ENCODE results near the gene PLEKHM1.

PLEKHM1 gene

DNA sequence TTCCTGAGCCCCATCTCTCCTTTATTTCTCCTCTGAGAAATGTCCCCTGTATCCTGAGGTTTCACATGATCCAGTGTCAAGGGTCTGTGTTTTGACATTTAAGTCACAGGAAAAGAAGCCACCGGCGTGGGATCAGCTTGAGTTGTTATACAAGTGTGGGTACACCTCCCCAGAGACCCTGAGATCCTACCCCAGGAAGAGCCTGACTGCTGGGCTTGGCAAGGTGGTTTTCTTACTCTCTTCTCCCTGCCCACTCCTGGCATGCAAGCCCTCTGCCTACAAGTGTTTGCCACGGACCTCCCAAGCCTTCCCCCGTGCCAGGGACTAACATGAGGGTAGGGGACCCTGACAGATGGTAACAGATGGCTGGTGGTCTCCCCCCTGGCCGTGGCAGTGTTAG, 55.0 kb downstream of the PLEKHM1 start:
- H3K4me1 ChIP-seq (ENCODE audit: control insufficient read depth in 5 of 5, insufficient read depth in 5 of 5, low read length in 5 of 5) = peaks cover 0 to 29% (median 26%) of the 10 kb centered on the region in 5 donors
- H3K4me3 ChIP-seq (ENCODE audit: low read depth in 1 of 5, low read length in 5 of 5) = no peak overlapping the region
- H3K27ac ChIP-seq (ENCODE audit: low read depth, low read length) = no peak overlapping the region
- H3K36me3 ChIP-seq (ENCODE audit: control insufficient read depth in 5 of 5, insufficient read depth in 5 of 5, low read length in 5 of 5) = peaks cover 0 to 52% (median 41%) of the 10 kb centered on the region in 5 donors
- no peaks in the 10 kb centered on the region for H3K9me3 ChIP-seq (ENCODE audit: control insufficient read depth in 5 of 5, low read length in 5 of 5)
- H3K27me3 ChIP-seq (ENCODE audit: control insufficient read depth in 5 of 5, insufficient read depth in 4 of 5, low read length in 5 of 5) = peaks cover 0 to 6% (median 0%) of the 10 kb centered on the region in 5 donors
- H3K9ac ChIP-seq (ENCODE audit: low read length in 5 of 5) = no peak overlapping the region

DNA sequence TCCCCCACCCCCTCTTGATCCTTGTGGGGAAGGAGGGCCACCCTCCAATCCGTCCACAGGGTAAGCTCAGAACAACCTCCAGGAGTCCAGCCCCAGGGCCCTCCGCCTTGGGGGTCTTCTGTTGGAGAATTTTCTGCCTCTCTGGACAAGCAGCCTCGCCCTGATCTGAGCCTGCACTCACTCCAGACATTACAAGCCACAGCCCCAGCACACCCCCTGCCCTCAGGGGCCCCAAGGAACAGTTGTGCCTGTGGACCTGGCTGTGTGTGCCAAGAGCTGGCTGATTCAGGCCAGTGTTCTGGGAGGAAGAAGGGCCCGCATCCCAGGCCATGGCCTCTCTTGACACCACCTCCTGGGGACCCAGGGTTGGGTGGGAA, 57.4 kb downstream of the PLEKHM1 start:
- H3K27me3 ChIP-seq (ENCODE audit: control insufficient read depth in 5 of 5, insufficient read depth in 4 of 5, low read length in 5 of 5) = peaks cover 0 to 16% (median 0%) of the 10 kb centered on the region in 5 donors
- H3K27ac ChIP-seq (ENCODE audit: low read depth, low read length) = no peak overlapping the region
- peak overlapping the region in 2 of 5 donors; percentile 70 to 80 for H3K4me3 ChIP-seq (ENCODE audit: low read depth in 1 of 5, low read length in 5 of 5)
- no peak overlapping the region for H3K9ac ChIP-seq (ENCODE audit: low read length in 5 of 5)
- H3K36me3 ChIP-seq (ENCODE audit: control insufficient read depth in 5 of 5, insufficient read depth in 5 of 5, low read length in 5 of 5) = peaks cover 0 to 32% (median 28%) of the 10 kb centered on the region in 5 donors
- H3K4me1 ChIP-seq (ENCODE audit: control insufficient read depth in 5 of 5, insufficient read depth in 5 of 5, low read length in 5 of 5) = peaks cover 0 to 44% (median 40%) of the 10 kb centered on the region in 5 donors
- H3K9me3 ChIP-seq (ENCODE audit: control insufficient read depth in 5 of 5, low read length in 5 of 5) = no peaks in the 10 kb centered on the region

DNA sequence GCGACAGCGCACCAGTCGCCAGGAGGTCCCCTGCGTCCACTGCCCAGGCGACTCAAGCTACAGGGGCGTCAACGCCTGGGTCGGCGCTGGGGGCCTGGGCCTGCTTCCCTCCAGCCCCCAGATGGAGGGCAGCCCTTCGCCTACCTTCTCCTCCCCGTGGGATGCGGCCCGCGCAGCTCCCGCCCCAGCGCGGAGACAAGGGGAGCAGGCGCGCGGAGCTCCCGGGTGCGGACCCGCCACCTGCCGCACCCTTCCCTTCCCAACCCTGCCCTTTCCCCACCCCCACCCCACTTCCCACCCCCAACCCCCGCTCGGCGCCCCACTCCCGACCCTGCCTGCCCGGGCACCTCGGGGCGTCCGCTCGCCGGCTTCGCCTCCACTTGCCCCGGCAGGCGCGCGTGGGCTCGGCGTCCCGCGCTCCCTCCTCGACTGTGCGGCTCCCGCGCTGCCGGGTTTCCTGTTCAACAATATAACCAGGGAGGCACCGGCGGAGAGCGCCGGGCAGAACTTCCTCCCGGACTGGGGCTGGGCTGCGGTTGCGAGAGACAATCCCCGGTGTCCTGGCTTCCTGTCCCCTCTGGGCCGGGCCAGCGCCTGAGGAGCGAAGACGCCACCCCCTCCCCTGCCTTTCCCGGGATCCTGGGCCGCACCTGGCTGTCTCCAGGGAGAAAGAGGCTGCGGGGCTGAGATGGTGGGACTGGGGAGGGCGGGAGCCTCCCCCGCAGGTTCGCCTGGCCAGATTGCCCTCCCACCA, 57.9 kb downstream of the PLEKHM1 start, which contains the start of gene ARHGAP27:
Gene ARHGAP27 (minus strand): TSS at position 466 of the 754 bp plus-strand sequence. CDS start 2,591 bp downstream, outside the sequence.
- Histone ChIP-seq H3K9me3 (ENCODE audit: control insufficient read depth in 5 of 5, low read length in 5 of 5) (no peaks in the 10 kb centered on the region), H3K4me3 (ENCODE audit: low read depth in 1 of 5, low read length in 5 of 5) (peak within 1 kb of the TSS; percentile 22 to 80 (median 70)), H3K36me3 (ENCODE audit: control insufficient read depth in 5 of 5, insufficient read depth in 5 of 5, low read length in 5 of 5) (peaks cover 0 to 28% (median 24%) of the 10 kb centered on the region in 5 donors), H3K27ac (ENCODE audit: low read depth, low read length) (peak within 1 kb of the TSS; percentile 23), H3K27me3 (ENCODE audit: control insufficient read depth in 5 of 5, insufficient read depth in 4 of 5, low read length in 5 of 5) (peaks cover 0 to 16% (median 0%) of the 10 kb centered on the region in 5 donors), H3K4me1 (ENCODE audit: control insufficient read depth in 5 of 5, insufficient read depth in 5 of 5, low read length in 5 of 5) (peaks cover 0 to 48% (median 42%) of the 10 kb centered on the region in 5 donors), H3K9ac (ENCODE audit: low read length in 5 of 5) (peak within 1 kb of the TSS in 4 of 5 donors; percentile 60 to 71 (median 69))

DNA sequence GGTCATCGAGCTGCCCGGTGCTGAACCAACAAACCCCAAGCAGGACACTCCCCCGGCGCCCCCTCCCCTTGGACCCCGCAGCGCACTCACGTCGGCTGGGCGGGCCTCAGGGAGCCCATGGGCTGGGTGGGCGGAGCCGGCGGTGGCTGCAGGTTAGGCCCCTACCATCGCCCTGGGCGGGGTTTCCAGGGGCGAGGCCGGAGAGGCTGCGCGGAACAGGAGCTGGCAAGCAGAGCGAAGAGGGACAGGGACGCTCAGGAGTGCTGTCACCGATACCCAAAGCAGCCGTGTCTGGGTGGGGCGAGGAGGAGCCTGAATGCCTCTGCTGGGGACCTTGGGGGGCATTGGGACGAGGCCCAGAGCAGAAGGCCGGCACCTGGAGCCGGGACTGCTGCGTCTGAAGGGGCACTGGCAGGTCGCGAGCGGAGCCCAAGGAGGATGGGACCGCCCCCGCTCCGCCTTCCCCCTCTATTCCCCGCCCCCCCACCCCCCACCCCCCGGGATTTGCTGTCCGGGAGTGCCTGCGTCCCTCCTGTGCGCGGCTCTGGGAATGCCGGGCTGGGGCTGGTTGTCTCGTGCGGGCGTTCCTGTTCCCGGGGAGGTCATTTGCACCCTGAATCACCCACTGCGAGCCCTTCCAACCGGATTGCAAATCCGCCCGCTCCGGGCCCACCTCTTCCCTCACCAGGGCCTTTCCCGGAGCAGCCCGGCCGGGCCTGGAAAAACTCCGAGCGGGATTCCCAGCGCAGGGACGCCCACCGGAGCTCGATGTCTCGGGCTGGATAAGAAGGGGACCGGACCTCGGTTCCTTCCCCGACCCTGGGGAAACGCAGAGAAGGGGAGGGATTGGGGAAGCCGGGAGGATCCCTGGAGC, 58.8 kb downstream of the PLEKHM1 start:
- Histone ChIP-seq H3K9ac (ENCODE audit: low read length in 5 of 5) (peak overlapping the region in 4 of 5 donors; percentile 60 to 71 (median 69)), H3K27ac (ENCODE audit: low read depth, low read length) (peak overlapping the region; percentile 23), H3K9me3 (ENCODE audit: control insufficient read depth in 5 of 5, low read length in 5 of 5) (no peaks in the 10 kb centered on the region), H3K4me3 (ENCODE audit: low read depth in 1 of 5, low read length in 5 of 5) (peak overlapping the region; percentile 22 to 80 (median 70)), H3K27me3 (ENCODE audit: control insufficient read depth in 5 of 5, insufficient read depth in 4 of 5, low read length in 5 of 5) (peaks cover 0 to 16% (median 0%) of the 10 kb centered on the region in 5 donors), H3K4me1 (ENCODE audit: control insufficient read depth in 5 of 5, insufficient read depth in 5 of 5, low read length in 5 of 5) (peaks cover 0 to 48% (median 44%) of the 10 kb centered on the region in 5 donors), H3K36me3 (ENCODE audit: control insufficient read depth in 5 of 5, insufficient read depth in 5 of 5, low read length in 5 of 5) (peaks cover 0 to 20% (median 16%) of the 10 kb centered on the region in 5 donors)

DNA sequence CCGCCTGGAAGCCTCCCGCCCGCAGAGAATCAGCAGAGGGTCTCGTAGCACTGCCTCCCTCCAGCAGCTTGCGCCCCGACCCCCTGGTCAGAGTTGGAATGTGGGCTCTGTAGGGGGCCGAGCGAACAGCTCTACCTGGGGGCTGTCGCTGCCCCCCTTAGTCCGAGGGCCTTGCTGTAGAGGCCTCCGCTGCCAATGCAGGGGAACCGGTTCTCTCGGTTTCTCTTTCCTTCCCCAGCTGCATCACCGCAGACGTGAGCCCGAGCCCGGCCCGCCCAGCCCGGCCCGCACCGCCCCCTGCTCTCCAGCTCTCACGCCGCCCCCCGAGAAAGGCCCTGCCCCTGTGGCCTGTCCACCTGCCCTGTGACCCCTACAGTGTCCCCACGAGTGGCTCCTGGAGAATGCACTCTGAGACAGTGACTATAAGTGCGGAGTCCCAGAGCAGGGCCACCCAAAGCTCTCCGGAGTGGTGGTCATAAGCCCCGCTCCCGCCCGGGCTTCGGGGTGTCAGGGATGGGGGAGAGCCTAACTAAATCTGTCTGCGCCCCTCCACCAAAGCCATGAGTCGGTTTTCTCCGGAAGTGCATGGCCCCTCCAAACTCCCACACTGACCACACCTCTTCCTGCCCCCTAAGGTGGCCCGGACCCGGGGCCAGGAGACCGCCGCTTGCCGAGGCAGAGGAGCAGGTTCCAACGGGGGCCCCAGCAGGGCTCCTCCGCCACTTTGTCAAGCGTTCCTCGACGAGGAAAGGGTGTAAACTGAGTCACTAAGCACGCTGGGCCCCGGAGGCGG, 59.6 kb downstream of the PLEKHM1 start:
- Histone ChIP-seq H3K36me3 (ENCODE audit: control insufficient read depth in 5 of 5, insufficient read depth in 5 of 5, low read length in 5 of 5) (peaks cover 0 to 12% (median 7%) of the 10 kb centered on the region in 5 donors), H3K27ac (ENCODE audit: low read depth, low read length) (no peak overlapping the region), H3K27me3 (ENCODE audit: control insufficient read depth in 5 of 5, insufficient read depth in 4 of 5, low read length in 5 of 5) (peaks cover 0 to 16% (median 0%) of the 10 kb centered on the region in 5 donors), H3K9me3 (ENCODE audit: control insufficient read depth in 5 of 5, low read length in 5 of 5) (no peaks in the 10 kb centered on the region), H3K9ac (ENCODE audit: low read length in 5 of 5) (peak overlapping the region in 1 of 5 donors; percentile 30), H3K4me1 (ENCODE audit: control insufficient read depth in 5 of 5, insufficient read depth in 5 of 5, low read length in 5 of 5) (peaks cover 0 to 52% (median 48%) of the 10 kb centered on the region in 5 donors), H3K4me3 (ENCODE audit: low read depth in 1 of 5, low read length in 5 of 5) (peak overlapping the region in 4 of 5 donors; percentile 60 to 80 (median 69))

DNA sequence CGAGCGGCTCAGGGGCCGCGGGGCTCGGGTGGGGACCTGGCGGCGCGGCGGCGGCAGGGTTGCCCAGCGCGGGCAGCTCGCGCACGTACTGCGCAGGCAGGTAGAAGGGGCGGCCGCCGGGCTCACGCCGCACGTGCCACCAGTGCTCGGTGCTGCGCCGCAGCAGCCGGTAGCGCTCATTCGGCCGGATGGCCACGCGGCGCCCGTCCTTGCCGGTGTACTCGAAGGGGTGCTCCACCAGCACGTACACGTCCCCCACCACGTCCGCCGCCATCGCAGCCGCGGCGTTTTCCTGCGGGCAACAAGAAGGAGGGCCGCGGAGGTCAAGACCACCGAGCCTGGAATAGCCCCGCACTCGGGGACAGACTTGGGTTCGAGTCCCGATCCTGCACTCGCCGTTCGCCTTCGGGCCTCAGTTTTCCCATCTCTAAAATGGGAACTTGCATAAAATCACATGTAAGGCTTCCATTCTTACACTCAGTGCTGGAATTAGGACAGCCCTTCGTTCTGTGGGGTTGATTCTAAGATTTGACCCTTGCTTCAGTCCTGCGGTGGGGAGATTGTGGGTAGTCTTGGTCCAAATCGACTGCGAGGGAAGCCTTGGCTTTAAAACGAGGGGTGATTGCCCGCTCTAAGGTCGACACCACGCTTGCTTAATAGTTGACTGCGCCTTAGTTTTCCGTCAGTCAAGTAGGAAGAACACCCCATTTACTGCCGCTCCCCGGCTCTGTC, 60.3 kb downstream of the PLEKHM1 start:
- Histone ChIP-seq H3K4me3 (ENCODE audit: low read depth in 1 of 5, low read length in 5 of 5) (peak overlapping the region in 2 of 5 donors; percentile 70 to 80), H3K9me3 (ENCODE audit: control insufficient read depth in 5 of 5, low read length in 5 of 5) (no peaks in the 10 kb centered on the region), H3K4me1 (ENCODE audit: control insufficient read depth in 5 of 5, insufficient read depth in 5 of 5, low read length in 5 of 5) (peaks cover 0 to 59% (median 51%) of the 10 kb centered on the region in 5 donors), H3K27me3 (ENCODE audit: control insufficient read depth in 5 of 5, insufficient read depth in 4 of 5, low read length in 5 of 5) (peaks cover 0 to 16% (median 0%) of the 10 kb centered on the region in 5 donors), H3K27ac (ENCODE audit: low read depth, low read length) (no peak overlapping the region), H3K9ac (ENCODE audit: low read length in 5 of 5) (no peak overlapping the region), H3K36me3 (ENCODE audit: control insufficient read depth in 5 of 5, insufficient read depth in 5 of 5, low read length in 5 of 5) (peaks cover 0 to 4% (median 2%) of the 10 kb centered on the region in 5 donors)

DNA sequence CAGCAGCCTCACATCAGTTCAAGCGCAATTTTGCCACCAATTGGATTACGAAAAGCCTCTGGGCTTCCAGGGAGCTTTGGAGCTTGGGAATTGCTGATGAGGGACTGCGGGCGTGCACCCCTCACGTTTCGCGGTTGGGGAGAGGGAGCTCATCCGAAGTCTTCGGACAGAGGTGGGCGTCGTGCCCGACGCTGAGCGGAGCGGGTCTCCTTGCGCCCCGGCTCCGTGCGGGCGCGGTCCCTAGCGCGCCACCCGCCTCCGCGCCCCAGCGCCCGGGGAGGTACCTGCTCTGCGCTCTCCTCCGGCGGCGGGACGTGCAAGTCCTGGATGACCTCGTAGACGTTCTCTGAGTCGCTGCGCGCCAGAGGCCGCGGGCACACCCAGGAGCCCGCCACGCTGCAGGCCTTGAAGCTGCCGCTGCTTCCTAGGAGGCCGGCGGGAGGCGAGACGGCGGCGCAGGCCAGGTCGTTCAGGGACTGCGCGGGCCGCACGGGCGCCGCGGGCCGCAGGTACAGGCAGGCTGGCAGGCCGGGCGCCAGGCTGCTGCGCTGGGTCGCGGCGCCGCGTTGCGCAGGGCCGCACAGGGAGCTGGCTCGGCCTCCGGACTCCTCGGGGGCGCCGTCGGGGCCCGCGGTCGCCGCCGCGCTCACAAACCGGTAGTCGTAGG, 61.0 kb downstream of the PLEKHM1 start:
- Histone ChIP-seq H3K36me3 (ENCODE audit: control insufficient read depth in 5 of 5, insufficient read depth in 5 of 5, low read length in 5 of 5) (peaks cover 0 to under 1% (median 0%) of the 10 kb centered on the region in 5 donors), H3K4me1 (ENCODE audit: control insufficient read depth in 5 of 5, insufficient read depth in 5 of 5, low read length in 5 of 5) (peaks cover 0 to 60% (median 51%) of the 10 kb centered on the region in 5 donors), H3K9ac (ENCODE audit: low read length in 5 of 5) (no peak overlapping the region), H3K9me3 (ENCODE audit: control insufficient read depth in 5 of 5, low read length in 5 of 5) (no peaks in the 10 kb centered on the region), H3K27me3 (ENCODE audit: control insufficient read depth in 5 of 5, insufficient read depth in 4 of 5, low read length in 5 of 5) (peaks cover 0 to 16% (median 0%) of the 10 kb centered on the region in 5 donors), H3K27ac (ENCODE audit: low read depth, low read length) (no peak overlapping the region), H3K4me3 (ENCODE audit: low read depth in 1 of 5, low read length in 5 of 5) (no peak overlapping the region)

DNA sequence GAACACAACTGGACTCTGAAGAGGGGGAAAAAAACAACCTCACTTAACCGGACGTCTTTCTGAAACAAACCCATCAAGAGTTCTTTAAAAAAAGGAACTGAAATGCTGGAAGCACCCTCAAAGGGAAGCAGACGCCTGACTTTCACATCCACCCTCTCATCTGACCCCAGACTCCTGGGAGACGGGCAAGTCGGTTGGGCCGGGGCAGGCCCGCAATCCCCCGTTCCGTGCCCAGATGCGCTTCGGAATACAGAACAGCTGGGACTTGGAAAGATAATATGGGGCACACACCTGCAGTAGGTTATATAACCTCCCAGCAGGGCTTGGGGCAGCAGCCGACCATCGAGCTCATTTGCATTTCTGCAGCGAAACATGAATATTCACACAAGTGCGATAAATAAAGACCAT, 61.6 kb downstream of the PLEKHM1 start:
- peaks cover 0 to 65% (median 51%) of the 10 kb centered on the region in 5 donors for H3K4me1 ChIP-seq (ENCODE audit: control insufficient read depth in 5 of 5, insufficient read depth in 5 of 5, low read length in 5 of 5)
- H3K36me3 ChIP-seq (ENCODE audit: control insufficient read depth in 5 of 5, insufficient read depth in 5 of 5, low read length in 5 of 5) = no peaks in the 10 kb centered on the region
- no peaks in the 10 kb centered on the region for H3K9me3 ChIP-seq (ENCODE audit: control insufficient read depth in 5 of 5, low read length in 5 of 5)
- H3K9ac ChIP-seq (ENCODE audit: low read length in 5 of 5) = no peak overlapping the region
- H3K27me3 ChIP-seq (ENCODE audit: control insufficient read depth in 5 of 5, insufficient read depth in 4 of 5, low read length in 5 of 5) = peaks cover 0 to 16% (median 0%) of the 10 kb centered on the region in 5 donors
- H3K4me3 ChIP-seq (ENCODE audit: low read depth in 1 of 5, low read length in 5 of 5) = peak overlapping the region in 1 of 5 donors; percentile 40
- no peak overlapping the region for H3K27ac ChIP-seq (ENCODE audit: low read depth, low read length)
